Colonic mucosa (tissue), 4 donors: Measurements from ENCODE around the gene KLK15. TPM values are rescaled to one million over a fixed set of nuclear protein-coding genes. Genes with fewer than 3 reads are reported as not detected.

Source experiments
- DNase-seq: peaks from one replicate; pipeline ENCODE4 v3.0.0-alpha.2; 2020
- H3K27ac ChIP-seq: fragments of 200-600 bp; one replicate; pipeline ENCODE4 v1.8.0; 2021
- H3K27me3 ChIP-seq: fragments of 200-600 bp; one replicate; pipeline ENCODE4 v1.8.0; 2021
- H3K36me3 ChIP-seq: fragments of 200-600 bp; one replicate; pipeline ENCODE4 v1.8.0; 2021
- H3K4me1 ChIP-seq: fragments of 200-600 bp; one replicate; pipeline ENCODE4 v1.8.0; 2021; ENCODE audit warnings: mild to moderate bottlenecking
- H3K4me3 ChIP-seq: fragments of 200-600 bp; one replicate; pipeline ENCODE4 v1.8.0; 2021
- H3K9ac ChIP-seq, 2 donors: one replicate each; pipeline ENCODE4 v1.7.0; 2013; ENCODE audit warnings: control low read depth in 2 of 2, low read depth in 2 of 2, low read length in 2 of 2
- H3K9me3 ChIP-seq: fragments of 200-600 bp; one replicate; pipeline ENCODE4 v1.8.0; 2021
- intact Hi-C: fragments of 100-400 bp; cut with DNase I; formaldehyde crosslinking; loops from one replicate; pipeline ENCODE4 v1.14.1; 2022
- total RNA-seq, 2 donors: library from RNA; stranded (reverse); fragmentation: NEBNext Ultra II Directional in 1 of 2; extraction: Animal tissue kit (Norgen Biotek cat#: 25700) in 1 of 2; gene quantifications; one replicate each; pipeline ENCODE4 v1.2.1, GENCODE V29; 2021
- TF ChIP-seq, protein P1 (sequence below): fragments of 200-600 bp; IDR thresholded peaks from one replicate; pipeline ENCODE4 v1.8.0; 2022; ENCODE audit warnings: antibody characterized with exemption, mild to moderate bottlenecking
- donor health status: healthy.
- donor health status: DM: no; HTN: no; CAD: no.
- donor health status: DM: no; HTN: no; CAD: no.

KLK15 gene
- total RNA-seq, 2 donors from 2014 or later: 2.9 to 3.6 TPM

DNA sequence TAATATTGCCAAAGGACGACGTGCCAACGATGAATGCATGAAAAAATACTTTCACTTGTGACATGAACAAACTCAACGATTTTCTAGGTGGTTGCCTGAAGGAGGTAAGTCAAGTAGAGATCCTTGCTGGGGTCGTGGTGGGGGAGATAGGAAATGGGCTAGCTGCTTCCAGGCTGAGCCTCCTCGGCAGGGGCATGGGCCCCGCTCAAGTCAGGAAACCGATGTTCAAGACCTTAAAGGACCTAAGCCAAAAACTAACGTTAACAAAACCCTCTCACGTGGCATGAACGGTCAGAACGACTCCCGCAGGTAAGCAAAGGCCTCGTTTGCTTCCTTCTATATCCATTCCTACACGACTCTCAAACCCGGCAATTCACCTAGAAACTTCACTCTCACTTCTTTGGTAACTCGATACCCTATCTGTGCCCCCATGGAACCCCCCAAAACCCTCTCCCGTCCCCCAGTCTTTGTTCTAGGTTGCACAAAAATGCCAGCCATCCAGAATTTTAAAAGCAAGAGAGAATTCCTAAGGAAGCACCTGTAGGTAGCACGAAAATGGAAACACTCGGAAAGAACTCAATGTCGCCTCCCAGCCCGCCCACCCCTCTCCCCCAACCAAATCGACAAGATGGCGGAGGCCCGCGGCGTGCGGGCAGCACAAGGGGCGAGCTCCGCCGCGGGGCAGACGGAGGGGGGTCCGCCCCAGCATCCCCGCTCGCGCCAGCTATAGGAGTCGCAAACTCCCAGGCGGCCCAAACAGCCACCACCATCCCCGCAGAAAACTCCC, 29.5 kb downstream of the KLK15 start:
- Histone ChIP-seq H3K27me3 (no peaks in the 10 kb centered on the region), H3K4me3 (peak overlapping the region; percentile 98), H3K9me3 (no peaks in the 10 kb centered on the region), H3K4me1 (peaks cover 7% of the 10 kb centered on the region), H3K36me3 (no peaks in the 10 kb centered on the region), H3K9ac (peak overlapping the region; percentile 81 to 84), H3K27ac (peak overlapping the region; percentile 93)
- DNase-seq: no peak
- intact Hi-C loops: no loop called here
- TF ChIP-seq, protein P1, sequence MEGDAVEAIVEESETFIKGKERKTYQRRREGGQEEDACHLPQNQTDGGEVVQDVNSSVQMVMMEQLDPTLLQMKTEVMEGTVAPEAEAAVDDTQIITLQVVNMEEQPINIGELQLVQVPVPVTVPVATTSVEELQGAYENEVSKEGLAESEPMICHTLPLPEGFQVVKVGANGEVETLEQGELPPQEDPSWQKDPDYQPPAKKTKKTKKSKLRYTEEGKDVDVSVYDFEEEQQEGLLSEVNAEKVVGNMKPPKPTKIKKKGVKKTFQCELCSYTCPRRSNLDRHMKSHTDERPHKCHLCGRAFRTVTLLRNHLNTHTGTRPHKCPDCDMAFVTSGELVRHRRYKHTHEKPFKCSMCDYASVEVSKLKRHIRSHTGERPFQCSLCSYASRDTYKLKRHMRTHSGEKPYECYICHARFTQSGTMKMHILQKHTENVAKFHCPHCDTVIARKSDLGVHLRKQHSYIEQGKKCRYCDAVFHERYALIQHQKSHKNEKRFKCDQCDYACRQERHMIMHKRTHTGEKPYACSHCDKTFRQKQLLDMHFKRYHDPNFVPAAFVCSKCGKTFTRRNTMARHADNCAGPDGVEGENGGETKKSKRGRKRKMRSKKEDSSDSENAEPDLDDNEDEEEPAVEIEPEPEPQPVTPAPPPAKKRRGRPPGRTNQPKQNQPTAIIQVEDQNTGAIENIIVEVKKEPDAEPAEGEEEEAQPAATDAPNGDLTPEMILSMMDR: no peak

DNA sequence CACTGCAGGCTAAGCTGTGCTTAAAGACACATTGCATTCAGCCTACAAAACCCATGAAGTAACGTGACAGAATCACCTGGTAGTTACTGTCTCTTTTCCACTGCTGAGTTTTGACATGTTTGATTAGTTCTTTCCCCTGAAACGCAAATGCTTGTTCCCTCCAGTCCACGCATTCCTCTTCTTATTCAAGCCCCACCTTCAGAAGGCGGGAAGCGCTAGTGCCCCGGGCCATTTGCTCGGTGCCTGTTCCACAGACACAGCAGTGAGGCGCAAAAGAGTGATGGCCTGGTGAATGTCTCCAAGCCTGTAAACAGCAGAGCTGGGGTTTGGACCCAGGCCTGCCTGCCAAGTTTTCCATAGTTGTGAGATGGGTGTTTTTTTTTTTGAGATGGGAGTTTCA, 32.3 kb downstream of the KLK15 start:
- no peaks in the 10 kb centered on the region for H3K9me3 ChIP-seq
- no peak overlapping the region for H3K9ac ChIP-seq
- intact Hi-C loops: no loop called here
- peaks cover 7% of the 10 kb centered on the region for H3K4me1 ChIP-seq
- H3K36me3 ChIP-seq: no peaks in the 10 kb centered on the region
- TF ChIP-seq, protein P1: no peak
- no peak overlapping the region for H3K4me3 ChIP-seq
- no peak overlapping the region for H3K27ac ChIP-seq
- DNase-seq: no peak
- H3K27me3 ChIP-seq: no peaks in the 10 kb centered on the region

DNA sequence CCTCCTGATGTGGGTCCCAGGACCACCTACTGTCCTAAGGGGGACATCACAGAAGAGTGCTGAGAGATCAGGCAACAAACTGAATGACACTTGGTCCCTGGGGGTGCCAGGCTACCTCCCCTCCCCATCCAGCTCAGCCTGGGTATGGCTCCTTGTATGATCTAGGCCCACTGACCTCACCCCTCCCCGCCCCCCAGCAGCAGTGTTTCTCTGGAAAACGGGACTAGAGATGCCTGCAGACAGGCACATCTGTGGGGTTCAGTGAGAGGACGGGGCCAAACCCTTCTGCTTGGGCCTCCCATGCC, 33.9 kb downstream of the KLK15 start:
- no peak for DNase-seq
- H3K4me3 ChIP-seq: no peak overlapping the region
- H3K27ac ChIP-seq: no peak overlapping the region
- intact Hi-C loops: no loop called here
- H3K9ac ChIP-seq: no peak overlapping the region
- no peaks in the 10 kb centered on the region for H3K36me3 ChIP-seq
- H3K27me3 ChIP-seq: no peaks in the 10 kb centered on the region
- H3K9me3 ChIP-seq: no peaks in the 10 kb centered on the region
- peaks cover 7% of the 10 kb centered on the region for H3K4me1 ChIP-seq
- TF ChIP-seq, protein P1: no peak

DNA sequence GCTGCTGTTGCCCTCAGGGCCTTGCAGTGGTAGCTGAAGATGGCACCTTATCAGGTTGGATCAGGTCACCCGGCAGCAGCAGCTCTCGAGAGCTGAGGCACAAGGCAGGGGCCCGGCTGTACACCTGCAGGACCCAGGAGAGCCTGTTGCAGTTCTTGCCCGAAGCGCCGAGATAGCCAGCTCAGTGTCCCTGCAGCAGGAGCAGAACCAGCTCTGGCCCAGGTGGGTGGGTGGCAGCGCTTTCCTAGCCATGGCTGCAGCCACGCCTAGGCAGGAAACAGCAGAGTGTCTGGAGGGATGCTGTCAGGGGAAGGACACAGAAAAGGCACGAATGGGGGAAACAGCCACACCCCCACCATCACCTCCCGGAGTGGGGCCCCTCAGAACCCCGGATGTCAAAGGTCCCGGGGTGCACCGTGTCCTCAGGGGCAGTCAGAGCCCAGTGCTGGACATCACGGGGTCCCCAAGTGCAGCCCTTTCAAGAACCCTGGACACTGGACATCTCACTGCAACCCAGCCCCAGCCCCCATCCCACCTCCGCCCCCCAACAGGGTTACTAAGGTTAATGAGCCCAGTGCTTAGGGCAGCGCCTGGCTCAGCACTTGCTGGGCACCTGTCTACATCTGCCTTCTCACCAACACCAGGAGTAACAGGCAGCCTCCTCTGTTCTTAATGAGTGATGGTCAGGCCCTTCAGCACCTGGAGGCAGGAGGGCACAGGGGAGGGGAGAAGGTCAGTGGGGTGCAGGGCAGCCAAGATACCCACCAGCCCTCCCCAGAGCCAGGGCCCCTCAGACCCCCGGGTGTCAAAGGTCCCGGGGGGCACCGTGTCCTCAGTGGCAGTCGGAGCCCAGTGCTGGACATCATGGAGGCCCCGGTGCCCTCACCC, 34.5 kb downstream of the KLK15 start:
- intact Hi-C loops: no loop called here
- TF ChIP-seq, protein P1: no peak
- Histone ChIP-seq H3K27ac (no peak overlapping the region), H3K4me1 (peaks cover 7% of the 10 kb centered on the region), H3K9ac (no peak overlapping the region), H3K9me3 (no peaks in the 10 kb centered on the region), H3K4me3 (no peak overlapping the region), H3K27me3 (no peaks in the 10 kb centered on the region), H3K36me3 (no peaks in the 10 kb centered on the region)
- DNase-seq: no peak

DNA sequence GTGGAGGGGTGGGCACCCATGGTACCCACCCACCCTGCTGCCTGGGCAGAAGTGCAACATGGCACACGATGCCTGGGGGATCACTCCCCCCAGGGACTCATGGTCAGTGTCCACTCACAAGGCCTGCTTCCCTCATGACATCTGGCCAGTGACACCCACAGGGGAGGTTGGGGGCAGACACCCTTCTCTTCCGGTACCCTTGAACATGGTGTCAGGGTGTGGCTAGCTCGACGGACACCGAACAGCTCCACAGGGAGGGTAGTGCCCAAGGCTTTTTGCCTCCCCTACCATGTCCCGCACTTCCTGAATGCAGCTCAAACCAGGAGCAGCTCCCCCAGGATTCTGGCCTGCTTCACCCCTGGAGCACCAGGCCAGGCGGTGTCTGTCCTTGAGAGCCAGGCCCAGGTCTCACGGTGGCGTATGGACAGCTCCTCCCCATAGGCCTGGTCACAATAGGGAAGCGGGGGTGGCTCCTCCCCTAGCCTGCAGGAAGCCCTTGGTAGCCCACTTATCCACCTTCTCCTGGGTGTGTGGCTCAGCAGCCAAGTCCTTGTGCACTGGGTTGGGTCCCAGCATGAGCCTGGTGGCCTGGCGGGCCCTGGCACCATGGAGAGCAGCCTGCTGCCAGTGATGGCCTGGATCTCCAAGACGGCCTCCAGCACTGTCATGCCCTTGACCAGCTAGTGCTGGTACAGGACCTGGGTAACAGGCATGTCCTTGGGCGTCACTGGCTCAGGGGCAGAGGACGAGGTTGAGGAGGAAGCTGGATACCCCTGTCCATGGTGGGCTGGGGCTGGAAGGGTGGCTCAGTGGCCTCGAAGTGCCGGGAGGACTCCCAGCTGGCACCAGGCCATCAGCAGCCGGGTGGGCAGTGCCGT, 35.4 kb downstream of the KLK15 start:
- no peak overlapping the region for H3K27ac ChIP-seq
- H3K9ac ChIP-seq: no peak overlapping the region
- no peaks in the 10 kb centered on the region for H3K27me3 ChIP-seq
- intact Hi-C loops: no loop called here
- DNase-seq: no peak
- TF ChIP-seq, protein P1: no peak
- H3K9me3 ChIP-seq: no peaks in the 10 kb centered on the region
- H3K4me1 ChIP-seq: peaks cover 5% of the 10 kb centered on the region
- no peaks in the 10 kb centered on the region for H3K36me3 ChIP-seq
- H3K4me3 ChIP-seq: no peak overlapping the region
